Fibroblast of lung (primary cell): ENCODE data around the gene POLR2F. TPM values are rescaled to one million over a fixed set of nuclear protein-coding genes. Genes with fewer than 3 reads are reported as not detected.

ENCODE experiments used
- DNase-seq, 2 donors: peaks; one replicate each; pipeline versions ENCODE4 v3.0.0 to v3.0.0-alpha.2; 2010; ENCODE audit warnings: low read depth in 2 of 2
- H2AFZ ChIP-seq: 2 replicates; pipeline ENCODE4 v1.5.1; 2012; ENCODE audit warnings: low read length, control low read depth, inconsistent platforms
- H3K27ac ChIP-seq: 2 replicates; pipeline ENCODE4 v1.5.1; 2011; ENCODE audit warnings: low read length, control low read depth; ENCODE audit not compliant: insufficient read depth
- H3K27me3 ChIP-seq: 2 replicates; pipeline ENCODE4 v1.5.1; 2011; ENCODE audit warnings: mild to moderate bottlenecking, low read length; ENCODE audit not compliant: control insufficient read depth, insufficient read depth
- H3K36me3 ChIP-seq: 2 replicates; pipeline ENCODE4 v1.5.1; 2011; ENCODE audit warnings: low read length; ENCODE audit not compliant: control insufficient read depth, insufficient read depth
- H3K4me1 ChIP-seq: 2 replicates; pipeline ENCODE4 v1.5.1; 2011; ENCODE audit warnings: low read length; ENCODE audit not compliant: control insufficient read depth, insufficient read depth; ENCODE audit errors: extremely low read depth
- H3K4me2 ChIP-seq: 2 replicates; pipeline ENCODE4 v1.5.1; 2011; ENCODE audit warnings: low read length, control low read depth; ENCODE audit not compliant: insufficient read depth; ENCODE audit errors: extremely low read depth
- H3K4me3 ChIP-seq, 4 experiments: fragments of 200-600 bp in 1 of 4; sonication (generic) in 1 of 4; replicated peaks in 1 of 4; 2 replicates each; pipeline ENCODE4 v1.5.1; 2011 to 2016; ENCODE audit warnings: low read length in 4 of 4, low read depth in 3 of 4, mild to moderate bottlenecking in 3 of 4, control low read depth in 2 of 4, inconsistent platforms in 1 of 4, mixed read lengths in 1 of 4; ENCODE audit not compliant: insufficient read depth in 1 of 4; ENCODE audit errors: control extremely low read depth in 1 of 4
- H3K79me2 ChIP-seq: 2 replicates; pipeline ENCODE4 v1.5.1; 2012; ENCODE audit warnings: mild to moderate bottlenecking, low read length, inconsistent platforms; ENCODE audit not compliant: control insufficient read depth, insufficient read depth
- H3K9ac ChIP-seq: 2 replicates; pipeline ENCODE4 v1.5.1; 2011; ENCODE audit warnings: mild to moderate bottlenecking, low read length, control low read depth; ENCODE audit not compliant: insufficient read depth
- H3K9me3 ChIP-seq: 2 replicates; pipeline ENCODE4 v1.5.1; 2012; ENCODE audit warnings: low read depth, low read length; ENCODE audit not compliant: control insufficient read depth, insufficient read depth
- H4K20me1 ChIP-seq: 2 replicates; pipeline ENCODE4 v1.5.1; 2011; ENCODE audit warnings: low read length; ENCODE audit not compliant: control insufficient read depth, insufficient read depth; ENCODE audit errors: extremely low read depth
- EZH2 ChIP-seq: IDR thresholded peaks from 2 replicates; pipeline ENCODE4 v1.5.1; 2012; ENCODE audit warnings: low read length, control low read depth, mild to moderate bottlenecking; ENCODE audit errors: missing control alignments
- polyA plus RNA-seq, 2 donors: library from polyadenylated mRNA; depleted of rRNA in 1 of 2; stranded (reverse) in 1 of 2; unstranded in 1 of 2; fragments of >200 nt; gene quantifications; 2 replicates each; pipeline ENCODE4 v1.2.1, GENCODE V29; 2011 to 2012; ENCODE audit warnings: missing spikeins in 1 of 2
- total RNA-seq: library from RNA; depleted of rRNA; stranded (reverse); fragments of >200 nt; gene quantifications from 2 replicates; pipeline ENCODE4 v1.2.1, GENCODE V29; 2014
- TF ChIP-seq, protein P1 (sequence below), 2 donors: IDR thresholded peaks in 1 of 2; conservative IDR thresholded peaks in 1 of 2; 1 replicate in 1 of 2; 2 replicates in 1 of 2; pipeline ENCODE4 v1.5.1; 2011 to 2012; ENCODE audit warnings: low read length in 2 of 2, control low read depth in 1 of 2, inconsistent platforms in 1 of 2, low read depth in 1 of 2, mild to moderate bottlenecking in 1 of 2

POLR2F gene
- total and polyA plus RNA-seq, 2 donors (not counting 1 experiment from before 2014, with no cell fraction given) = 31.9 to 82.0 TPM

DNA sequence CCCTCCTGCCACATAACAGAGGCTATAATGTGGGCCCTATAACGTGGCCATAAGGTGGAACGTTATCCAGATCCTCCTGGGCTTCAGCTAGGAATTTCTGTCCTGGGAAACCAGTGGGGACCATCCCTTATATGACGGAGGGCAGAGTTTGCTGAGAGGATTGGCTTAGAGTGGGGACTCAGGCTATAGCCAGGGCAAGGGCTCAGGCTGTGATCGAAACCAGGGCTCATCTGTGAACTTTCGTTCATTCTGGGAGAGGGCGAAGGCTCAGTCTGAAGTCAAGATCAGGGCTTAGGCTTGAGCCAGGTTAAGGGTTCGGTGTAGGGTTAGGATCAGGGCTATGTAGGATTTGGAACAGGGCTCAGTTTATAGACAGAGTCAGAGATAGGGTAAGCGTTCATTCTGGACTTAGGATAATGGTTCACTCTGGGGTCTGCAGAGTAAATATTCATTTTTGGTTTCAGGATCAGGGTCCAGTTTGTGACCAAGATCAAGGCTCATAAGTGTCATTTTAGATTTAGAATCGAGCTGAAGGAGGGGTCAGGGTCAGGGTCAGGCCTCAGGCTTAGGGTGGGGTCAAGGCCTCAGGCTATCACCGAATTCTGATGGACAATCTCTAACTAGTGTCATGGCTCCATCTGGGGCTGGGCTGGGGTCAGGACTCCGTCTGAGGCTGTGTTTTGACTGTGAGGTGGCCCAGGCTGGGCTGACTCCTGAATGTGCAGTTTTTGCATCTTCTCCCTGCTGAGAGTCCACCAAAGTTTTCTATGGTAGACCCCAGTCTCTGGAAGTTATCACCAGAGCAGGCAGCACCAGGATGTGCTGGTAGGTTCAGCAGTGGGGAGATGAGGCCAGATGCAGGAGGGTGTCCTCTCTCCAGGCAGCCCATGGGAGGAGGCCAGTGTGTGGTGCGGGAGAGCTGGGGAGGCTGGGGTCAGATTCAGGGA is 64.7 kb downstream of the POLR2F start:
- no peaks in the 10 kb centered on the region for H3K27me3 ChIP-seq
- H3K4me2 ChIP-seq = no peak overlapping the region
- H3K9ac ChIP-seq = no peak overlapping the region
- no peak for DNase-seq
- H3K4me3 ChIP-seq = no peak overlapping the region
- no peaks in the 10 kb centered on the region for H3K9me3 ChIP-seq
- no peaks in the 10 kb centered on the region for H3K79me2 ChIP-seq
- H3K4me1 ChIP-seq = peaks cover 4% of the 10 kb centered on the region
- no peak overlapping the region for H3K27ac ChIP-seq
- H2AFZ ChIP-seq = no peak overlapping the region
- H4K20me1 ChIP-seq = no peaks in the 10 kb centered on the region
- TF ChIP-seq EZH2 = no peak
- TF ChIP-seq, protein P1, sequence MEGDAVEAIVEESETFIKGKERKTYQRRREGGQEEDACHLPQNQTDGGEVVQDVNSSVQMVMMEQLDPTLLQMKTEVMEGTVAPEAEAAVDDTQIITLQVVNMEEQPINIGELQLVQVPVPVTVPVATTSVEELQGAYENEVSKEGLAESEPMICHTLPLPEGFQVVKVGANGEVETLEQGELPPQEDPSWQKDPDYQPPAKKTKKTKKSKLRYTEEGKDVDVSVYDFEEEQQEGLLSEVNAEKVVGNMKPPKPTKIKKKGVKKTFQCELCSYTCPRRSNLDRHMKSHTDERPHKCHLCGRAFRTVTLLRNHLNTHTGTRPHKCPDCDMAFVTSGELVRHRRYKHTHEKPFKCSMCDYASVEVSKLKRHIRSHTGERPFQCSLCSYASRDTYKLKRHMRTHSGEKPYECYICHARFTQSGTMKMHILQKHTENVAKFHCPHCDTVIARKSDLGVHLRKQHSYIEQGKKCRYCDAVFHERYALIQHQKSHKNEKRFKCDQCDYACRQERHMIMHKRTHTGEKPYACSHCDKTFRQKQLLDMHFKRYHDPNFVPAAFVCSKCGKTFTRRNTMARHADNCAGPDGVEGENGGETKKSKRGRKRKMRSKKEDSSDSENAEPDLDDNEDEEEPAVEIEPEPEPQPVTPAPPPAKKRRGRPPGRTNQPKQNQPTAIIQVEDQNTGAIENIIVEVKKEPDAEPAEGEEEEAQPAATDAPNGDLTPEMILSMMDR (conservative IDR thresholded peaks at IDR 0.05 in 1 of 2, IDR thresholded peaks at IDR 0.05 in 1 of 2; ENCODE audit: low read depth in 1 of 2, low read length in 2 of 2) = no peak
- no peaks in the 10 kb centered on the region for H3K36me3 ChIP-seq

Other genes starting within 250 kb of the POLR2F start
- gene GCAT, start 145.8 kb upstream of the POLR2F start, total RNA-seq = 7.7 and 11.9 TPM in 2 replicates
- 6.6 and 11.0 TPM in 2 replicates for gene GCAT, start 145.8 kb upstream of the POLR2F start, polyA plus RNA-seq
- gene GALR3, start 130.3 kb upstream of the POLR2F start, total RNA-seq = not detected in 2 replicates
- gene GALR3, start 130.3 kb upstream of the POLR2F start, polyA plus RNA-seq = not detected in 2 replicates
- gene ANKRD54, start 109.4 kb upstream of the POLR2F start, total RNA-seq = 12.1 and 16.2 TPM in 2 replicates
- gene ANKRD54, start 109.4 kb upstream of the POLR2F start, polyA plus RNA-seq = 13.2 and 13.9 TPM in 2 replicates
- 288 and 404 TPM in 2 replicates for gene EIF3L, start 104.3 kb upstream of the POLR2F start, total RNA-seq
- 509 and 515 TPM in 2 replicates for gene EIF3L, start 104.3 kb upstream of the POLR2F start, polyA plus RNA-seq
- 17.2 and 17.7 TPM in 2 replicates for gene MICALL1, start 47.4 kb upstream of the POLR2F start, total RNA-seq
- gene MICALL1, start 47.4 kb upstream of the POLR2F start, polyA plus RNA-seq = 19.5 and 20.1 TPM in 2 replicates
- gene C22orf23, start 98 bp upstream of the POLR2F start, total RNA-seq = 0.17 and 0.26 TPM in 2 replicates
- 0.37 and 0.43 TPM in 2 replicates for gene C22orf23, start 98 bp upstream of the POLR2F start, polyA plus RNA-seq
- not detected in 2 replicates for gene SOX10, start 30.9 kb downstream of the POLR2F start, total RNA-seq
- not detected in 2 replicates for gene SOX10, start 30.9 kb downstream of the POLR2F start, polyA plus RNA-seq
- gene PICK1, start 103.7 kb downstream of the POLR2F start, total RNA-seq = 5.9 and 7.8 TPM in 2 replicates
- gene PICK1, start 103.7 kb downstream of the POLR2F start, polyA plus RNA-seq = 7.8 and 11.1 TPM in 2 replicates
- gene SLC16A8, start 130.5 kb downstream of the POLR2F start, total RNA-seq = under 0.01 and 0.26 TPM in 2 replicates
- not detected in 2 replicates for gene SLC16A8, start 130.5 kb downstream of the POLR2F start, polyA plus RNA-seq
- 0.26 and 0.83 TPM in 2 replicates for gene BAIAP2L2, start 157.0 kb downstream of the POLR2F start, total RNA-seq
- 0.16 and 0.77 TPM in 2 replicates for gene BAIAP2L2, start 157.0 kb downstream of the POLR2F start, polyA plus RNA-seq
- 24.9 and 29.9 TPM in 2 replicates for gene PLA2G6, start 228.1 kb downstream of the POLR2F start, total RNA-seq
- gene PLA2G6, start 228.1 kb downstream of the POLR2F start, polyA plus RNA-seq = 4.4 and 4.8 TPM in 2 replicates
- gene MAFF, start 248.3 kb downstream of the POLR2F start, total RNA-seq = 20.5 and 26.3 TPM in 2 replicates
- gene MAFF, start 248.3 kb downstream of the POLR2F start, polyA plus RNA-seq = 8.8 and 18.5 TPM in 2 replicates